Kidney (tissue), 14 donors: ENCODE measurements around the gene NABP1. TPM values are rescaled to one million over a fixed set of nuclear protein-coding genes. Genes with fewer than 3 reads are reported as not detected.

ENCODE experiments used
- DNase-seq, 5 donors: peaks; one replicate each; pipeline ENCODE4 v3.0.0-alpha.2; 2013 to 2020
- FAIRE-seq: peaks from 2 replicates; lab custom pipeline; 2012; peaks lifted over from hg19 to GRCh38; lab: Jason Lieb, UNC
- H3K27ac ChIP-seq, 2 donors: one replicate each; pipeline ENCODE4 v1.7.0; 2013; ENCODE audit warnings: low read depth in 2 of 2, low read length in 2 of 2, inconsistent platforms in 1 of 2
- H3K27me3 ChIP-seq: one replicate; pipeline ENCODE4 v1.7.1; 2013; ENCODE audit warnings: low read length, inconsistent platforms; ENCODE audit not compliant: control insufficient read depth, insufficient read depth
- H3K36me3 ChIP-seq, 3 donors: one replicate each; pipeline versions ENCODE4 v1.7.0 to v1.7.1; 2013; ENCODE audit warnings: low read length in 3 of 3, control low read depth in 1 of 3, inconsistent platforms in 1 of 3; ENCODE audit not compliant: insufficient read depth in 3 of 3, control insufficient read depth in 2 of 3
- H3K4me1 ChIP-seq, 3 donors: one replicate each; pipeline versions ENCODE4 v1.7.0 to v1.7.1; 2013; ENCODE audit warnings: low read length in 3 of 3, inconsistent platforms in 1 of 3, low read depth in 1 of 3; ENCODE audit not compliant: control insufficient read depth in 2 of 3, insufficient read depth in 2 of 3
- H3K4me3 ChIP-seq, 3 donors: one replicate each; pipeline versions ENCODE4 v1.7.0 to v1.8.1; 2013; ENCODE audit warnings: low read length in 3 of 3, control low read depth in 1 of 3, inconsistent platforms in 1 of 3
- H3K9ac ChIP-seq, 3 donors: one replicate each; pipeline versions ENCODE4 v1.7.0 to v1.7.1; 2013; ENCODE audit warnings: low read length in 3 of 3, control low read depth in 1 of 3, inconsistent platforms in 1 of 3
- H3K9me3 ChIP-seq, 3 donors: one replicate each; pipeline versions ENCODE4 v1.7.0 to v1.7.1; 2013; ENCODE audit warnings: low read length in 3 of 3, control low read depth in 1 of 3, inconsistent platforms in 1 of 3; ENCODE audit not compliant: control insufficient read depth in 2 of 3, insufficient read depth in 1 of 3
- CTCF ChIP-seq: IDR thresholded peaks from 3 replicates; pipeline ENCODE4 v1.5.1; 2012; ENCODE audit warnings: mild to moderate bottlenecking, moderate library complexity, borderline replicate concordance; ENCODE audit not compliant: insufficient read depth; ENCODE audit errors: extremely low read depth
- intact Hi-C: fragments of 100-400 bp; cut with DNase I; formaldehyde crosslinking; loops from one replicate; pipeline ENCODE4 v1.11.1; 2022
- polyA plus RNA-seq: library from polyadenylated mRNA; stranded (reverse); fragments of 350-450 nt; fragmentation: Illumina TruSeq; extraction: RNeasy Lipid Tissue Mini Kit (QIAGEN cat#74804); gene quantifications from one replicate; pipeline ENCODE4 v1.2.3, GENCODE V29; 2014; ENCODE audit warnings: low read depth, low replicate concordance; ENCODE audit not compliant: insufficient read depth
- total RNA-seq: library from RNA; stranded (reverse); fragmentation: NEBNext Ultra II Directional; extraction: Animal tissue kit (Norgen Biotek cat#: 25700); gene quantifications from one replicate; pipeline ENCODE4 v1.2.1, GENCODE V29; 2021
- donor health status: control.
- donor health status: control.
- donor health status: control.
- donor health status: control.
- donor health status: control.
- donor health status: DM: yes; HTN: yes; CAD: no.
- donor health status: Normal renal cell carcinoma (clear cell type).

NABP1 gene
- total and polyA plus RNA-seq, 2 donors from 2014 or later: 9.6 to 39.7 TPM

GRCh38 chr2:191688934-191689695 lies 11.2 kb downstream of the NABP1 start:
- Histone ChIP-seq H3K27me3 (no peaks in the 10 kb centered on the region), H3K9me3 (no peaks in the 10 kb centered on the region), H3K4me1 (peaks cover 0 to 27% (median 2%) of the 10 kb centered on the region in 3 donors), H3K36me3 (peaks cover 0 to 3% (median 0%) of the 10 kb centered on the region in 3 donors), H3K4me3 (peak overlapping the region in 1 of 3 donors; percentile 3), H3K9ac (peak overlapping the region in 1 of 3 donors; percentile 13), H3K27ac (peak overlapping the region; percentile 53 to 68)
- intact Hi-C loops: loop anchor here (5.0 kb wide), 1 partner anchor 122 kb away; no protein-coding TSS in a partner anchor
- peak in 2 of 5 donors; percentile 82 to 83 for DNase-seq
- TF ChIP-seq CTCF: no peak
- peak; percentile 82 for FAIRE-seq

GRCh38 chr2:191690327-191690726 lies 12.4 kb downstream of the NABP1 start:
- no peaks in the 10 kb centered on the region for H3K27me3 ChIP-seq
- no peak for DNase-seq
- TF ChIP-seq CTCF: no peak
- no peaks in the 10 kb centered on the region for H3K36me3 ChIP-seq
- no peak for FAIRE-seq
- H3K4me3 ChIP-seq: no peak overlapping the region
- H3K9ac ChIP-seq: no peak overlapping the region
- no peaks in the 10 kb centered on the region for H3K9me3 ChIP-seq
- H3K4me1 ChIP-seq: peaks cover 0 to 27% (median 2%) of the 10 kb centered on the region in 3 donors
- intact Hi-C loops: no loop called here
- H3K27ac ChIP-seq: no peak overlapping the region

GRCh38 chr2:191691016-191691735 lies 13.2 kb downstream of the NABP1 start:
- Histone ChIP-seq H3K4me1 (peaks cover 0 to 33% (median 2%) of the 10 kb centered on the region in 3 donors), H3K27ac (no peak overlapping the region), H3K36me3 (no peaks in the 10 kb centered on the region), H3K9ac (no peak overlapping the region), H3K27me3 (no peaks in the 10 kb centered on the region), H3K9me3 (no peaks in the 10 kb centered on the region), H3K4me3 (no peak overlapping the region)
- FAIRE-seq (peak; percentile 94), DNase-seq (peak in 3 of 5 donors; percentile 39 to 86 (median 81))
- TF ChIP-seq CTCF: peak; percentile 82
- intact Hi-C loops: no loop called here
